GM12865 (cell line): Measurements from ENCODE around the gene TRPC5OS.
A peak's percentile ranks its signal among the peaks of the same experiment; 100 is the strongest.

Source experiments
- DNase-seq: peaks from one replicate; pipeline ENCODE4 v3.0.0; 2010; ENCODE audit warnings: low read depth
- H3K4me3 ChIP-seq: 2 replicates; pipeline ENCODE4 v1.5.1; 2011; ENCODE audit warnings: mild to moderate bottlenecking, low read depth, low read length, control low read depth
- TF ChIP-seq, protein P1 (sequence below): IDR thresholded peaks from 2 replicates; pipeline ENCODE4 v1.5.1; 2011; ENCODE audit warnings: low read length, control low read depth, low read depth, inconsistent platforms; ENCODE audit not compliant: insufficient read depth; ENCODE audit errors: missing control alignments

TRPC5OS gene

DNA sequence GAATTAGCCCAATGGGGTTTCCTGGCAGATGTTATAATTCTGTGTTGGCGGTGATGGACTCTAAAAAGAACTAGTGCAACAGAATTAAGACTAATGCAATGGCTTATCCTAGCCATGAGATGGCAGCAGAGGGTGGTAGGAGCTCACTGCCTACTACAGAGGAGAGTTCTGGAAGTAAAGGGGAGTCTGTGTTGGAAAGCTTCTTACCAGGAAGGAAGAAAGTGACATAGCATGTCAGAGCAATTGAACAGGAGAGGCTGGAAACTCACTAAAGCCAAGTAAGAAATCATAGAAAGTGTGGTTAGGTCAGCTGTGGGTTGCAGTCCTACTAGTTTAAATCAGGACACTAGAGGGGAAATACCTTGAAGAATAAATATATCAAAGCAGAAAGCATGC is 6.3 kb upstream of the TRPC5OS start:
- H3K4me3 ChIP-seq, result no peak overlapping the region
- TF ChIP-seq, protein P1, sequence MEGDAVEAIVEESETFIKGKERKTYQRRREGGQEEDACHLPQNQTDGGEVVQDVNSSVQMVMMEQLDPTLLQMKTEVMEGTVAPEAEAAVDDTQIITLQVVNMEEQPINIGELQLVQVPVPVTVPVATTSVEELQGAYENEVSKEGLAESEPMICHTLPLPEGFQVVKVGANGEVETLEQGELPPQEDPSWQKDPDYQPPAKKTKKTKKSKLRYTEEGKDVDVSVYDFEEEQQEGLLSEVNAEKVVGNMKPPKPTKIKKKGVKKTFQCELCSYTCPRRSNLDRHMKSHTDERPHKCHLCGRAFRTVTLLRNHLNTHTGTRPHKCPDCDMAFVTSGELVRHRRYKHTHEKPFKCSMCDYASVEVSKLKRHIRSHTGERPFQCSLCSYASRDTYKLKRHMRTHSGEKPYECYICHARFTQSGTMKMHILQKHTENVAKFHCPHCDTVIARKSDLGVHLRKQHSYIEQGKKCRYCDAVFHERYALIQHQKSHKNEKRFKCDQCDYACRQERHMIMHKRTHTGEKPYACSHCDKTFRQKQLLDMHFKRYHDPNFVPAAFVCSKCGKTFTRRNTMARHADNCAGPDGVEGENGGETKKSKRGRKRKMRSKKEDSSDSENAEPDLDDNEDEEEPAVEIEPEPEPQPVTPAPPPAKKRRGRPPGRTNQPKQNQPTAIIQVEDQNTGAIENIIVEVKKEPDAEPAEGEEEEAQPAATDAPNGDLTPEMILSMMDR, result peak; percentile 53
- peak; percentile 53 for DNase-seq

DNA sequence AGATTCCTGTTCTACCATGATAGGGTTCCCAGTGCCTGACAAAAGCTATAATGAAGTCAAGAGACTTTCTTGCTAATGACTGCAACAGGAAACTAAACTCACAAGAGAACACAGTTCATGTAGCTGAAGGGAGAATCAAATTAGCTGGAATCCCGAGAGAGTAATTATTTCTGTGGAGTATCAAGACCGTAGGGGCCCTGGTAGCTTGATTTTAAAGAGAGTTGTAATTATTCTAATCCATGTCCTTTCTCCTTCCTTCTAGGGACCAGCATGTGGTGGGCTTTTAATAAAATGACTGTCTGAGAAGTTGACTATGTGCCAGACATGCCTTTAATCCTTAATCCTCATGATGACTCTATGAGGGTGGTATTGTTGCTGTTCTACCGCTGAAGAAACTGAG is 1.7 kb upstream of the TRPC5OS start:
- no peak overlapping the region for H3K4me3 ChIP-seq
- DNase-seq, result no peak
- TF ChIP-seq, protein P1, result no peak

DNA sequence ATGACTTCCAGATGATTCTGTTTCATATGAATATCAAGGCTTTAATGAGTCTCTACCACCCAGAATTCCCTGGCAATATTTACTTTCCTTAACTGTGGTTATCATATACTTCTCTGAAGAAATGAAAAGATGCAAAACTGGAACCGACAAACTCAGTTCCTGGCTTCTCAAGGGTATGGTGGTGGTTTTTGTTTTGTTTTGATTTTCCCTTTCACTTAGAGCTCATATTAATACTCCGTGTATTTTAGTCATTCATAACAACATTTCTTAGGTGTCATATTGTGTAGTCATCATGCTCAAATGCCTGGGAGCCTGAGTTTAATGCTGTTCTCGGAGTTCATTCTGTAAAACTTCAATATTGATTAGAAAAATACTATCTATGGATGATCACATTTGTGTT is 665 bp downstream of the TRPC5OS start:
- TF ChIP-seq, protein P1, result no peak
- no peak for DNase-seq
- H3K4me3 ChIP-seq, result no peak overlapping the region

DNA sequence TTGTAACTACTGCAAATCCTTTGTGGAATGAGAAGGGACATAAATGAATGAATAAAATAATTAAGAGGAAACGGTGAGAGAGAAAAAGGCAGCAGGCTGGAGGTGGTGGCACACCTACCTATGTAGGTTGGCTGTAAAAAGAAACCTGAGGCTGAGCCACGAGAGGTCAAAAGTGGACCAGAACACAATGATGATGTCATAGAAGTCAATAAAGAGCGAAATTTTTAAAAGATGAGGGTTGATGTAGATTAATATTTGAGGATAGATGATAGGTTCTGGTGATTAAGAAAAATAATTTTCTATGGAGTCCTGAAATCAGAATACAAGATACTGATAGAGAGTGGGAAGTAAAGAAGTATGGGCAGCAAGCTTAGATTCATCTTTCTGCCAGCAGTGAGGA is 1.7 kb downstream of the TRPC5OS start:
- TF ChIP-seq, protein P1, result no peak
- no peak for DNase-seq

DNA sequence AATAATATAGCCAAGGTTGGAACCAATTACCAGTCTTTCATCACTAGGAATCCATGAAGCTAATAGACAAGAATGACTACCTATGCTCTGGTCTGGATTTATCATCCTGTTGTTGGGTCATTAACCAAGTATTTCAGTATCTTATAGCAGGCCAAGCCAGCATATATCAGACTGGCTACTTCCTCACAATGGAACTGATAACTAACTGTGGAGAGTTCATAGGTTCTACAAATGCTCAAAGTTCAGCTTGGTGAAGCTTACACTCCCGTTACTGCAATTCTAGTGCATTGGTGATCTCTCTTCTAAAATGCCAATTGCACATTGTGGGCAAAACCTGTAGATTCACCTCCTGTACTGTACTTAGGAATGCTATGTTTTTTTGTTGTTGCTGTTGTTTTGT is 4.8 kb downstream of the TRPC5OS start:
- no peak overlapping the region for H3K4me3 ChIP-seq
- no peak for DNase-seq
- TF ChIP-seq, protein P1, result no peak

More for the DNA sequence above, 1.7 kb downstream of the TRPC5OS start:
- no peak overlapping the region for H3K4me3 ChIP-seq

DNA sequence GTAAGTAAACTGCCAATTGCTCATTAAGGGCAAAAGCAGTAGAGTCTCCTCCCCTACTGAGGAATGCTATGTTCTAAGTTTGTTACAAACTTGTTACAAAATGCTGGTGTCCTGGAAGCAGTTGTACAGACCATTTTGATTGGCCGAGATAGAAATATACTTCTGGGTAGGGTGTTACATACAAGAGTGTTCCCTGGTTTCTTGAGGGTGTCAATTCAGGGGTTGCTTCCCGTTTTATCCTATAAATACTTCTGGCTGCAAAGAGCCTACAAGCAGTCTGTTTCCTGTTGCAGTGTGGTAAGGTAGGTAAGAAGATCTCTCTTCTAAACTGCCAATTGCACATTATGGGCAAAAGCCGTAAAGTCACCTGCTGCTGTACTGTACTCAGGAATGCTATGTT is 5.7 kb downstream of the TRPC5OS start:
- TF ChIP-seq, protein P1, result no peak
- DNase-seq, result no peak
- H3K4me3 ChIP-seq, result no peak overlapping the region

DNA sequence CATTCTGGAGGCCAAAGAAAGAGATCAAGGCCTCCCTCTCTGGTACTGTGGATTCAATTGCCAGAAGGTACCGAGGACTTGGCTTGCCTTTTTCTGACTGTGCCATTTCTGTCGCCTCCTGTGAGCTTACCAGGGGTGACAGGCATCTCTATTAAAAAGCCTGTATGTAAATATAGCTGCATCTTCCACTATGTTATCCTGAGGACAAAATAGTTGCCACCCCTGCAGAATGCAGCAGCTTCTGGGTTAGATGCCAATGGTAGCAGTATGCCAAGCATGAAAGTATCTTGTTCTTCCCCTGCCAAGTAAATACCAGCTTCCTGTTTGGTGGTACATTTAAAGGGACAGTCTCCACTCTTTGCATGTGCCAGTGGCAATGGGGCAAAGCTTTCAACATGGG is 10.7 kb downstream of the TRPC5OS start:
- H3K4me3 ChIP-seq, result no peak overlapping the region
- DNase-seq, result no peak
- TF ChIP-seq, protein P1, result no peak
